GM19452 (cell line): ENCODE measurements around the gene BANK1.

ENCODE experiments used
- ATAC-seq: cut with Tn5 transposase; IDR thresholded peaks from one replicate; pipeline ENCODE4 v1.9.1; 2021; ENCODE audit not compliant: unreplicated experiment

The BANK1 gene

GRCh38 chr4:102116121-102116520, 325.6 kb downstream of the BANK1 start:
- no peak for ATAC-seq

GRCh38 chr4:102120846-102121245, 330.3 kb downstream of the BANK1 start:
- ATAC-seq, result no peak
